NCI-H748 (cell line): ENCODE measurements around the gene IMPG1.

Experiments
- DNase-seq: peaks from one replicate; lab custom pipeline; 2025; ENCODE audit not compliant: unreplicated experiment; lab: John Stamatoyannopoulos, UW

IMPG1 gene

DNA sequence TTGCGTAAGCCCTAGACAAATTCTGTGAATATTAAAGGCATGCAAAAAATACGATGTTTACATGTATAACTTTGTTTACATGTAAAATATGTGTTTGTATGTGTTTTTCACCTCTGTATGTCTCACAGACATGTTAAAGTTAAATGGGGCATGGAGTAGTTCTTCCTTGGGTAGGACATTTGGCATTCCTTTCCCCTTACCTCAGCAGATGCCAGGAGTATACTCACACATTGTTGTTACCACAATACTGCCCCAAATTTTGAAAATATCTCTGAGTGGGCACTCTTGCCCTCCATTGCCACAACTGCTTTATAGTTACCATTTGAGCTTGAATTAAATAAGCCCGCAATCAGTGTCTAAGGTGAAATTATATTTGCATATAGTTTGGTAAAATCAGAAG, 175.9 kb downstream of the IMPG1 start:
- no peak for DNase-seq

DNA sequence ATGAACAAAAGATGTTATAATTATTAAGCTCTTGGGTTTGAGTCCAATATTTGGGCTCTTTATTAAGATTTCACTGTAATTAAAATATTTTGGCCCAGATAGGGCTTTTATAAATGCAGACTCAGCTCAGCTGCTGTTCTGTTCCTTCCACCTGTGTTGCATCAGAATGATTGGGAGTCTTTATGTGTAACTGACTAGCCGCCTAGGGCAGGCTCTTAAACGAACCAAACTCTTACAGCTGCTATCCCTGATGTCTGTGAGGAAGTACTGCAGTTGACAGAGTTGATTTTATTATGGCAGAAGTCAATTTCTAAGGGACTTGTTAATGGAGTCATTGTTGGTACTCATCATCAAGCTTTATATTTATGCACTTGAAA, 178.7 kb downstream of the IMPG1 start:
- no peak for DNase-seq

DNA sequence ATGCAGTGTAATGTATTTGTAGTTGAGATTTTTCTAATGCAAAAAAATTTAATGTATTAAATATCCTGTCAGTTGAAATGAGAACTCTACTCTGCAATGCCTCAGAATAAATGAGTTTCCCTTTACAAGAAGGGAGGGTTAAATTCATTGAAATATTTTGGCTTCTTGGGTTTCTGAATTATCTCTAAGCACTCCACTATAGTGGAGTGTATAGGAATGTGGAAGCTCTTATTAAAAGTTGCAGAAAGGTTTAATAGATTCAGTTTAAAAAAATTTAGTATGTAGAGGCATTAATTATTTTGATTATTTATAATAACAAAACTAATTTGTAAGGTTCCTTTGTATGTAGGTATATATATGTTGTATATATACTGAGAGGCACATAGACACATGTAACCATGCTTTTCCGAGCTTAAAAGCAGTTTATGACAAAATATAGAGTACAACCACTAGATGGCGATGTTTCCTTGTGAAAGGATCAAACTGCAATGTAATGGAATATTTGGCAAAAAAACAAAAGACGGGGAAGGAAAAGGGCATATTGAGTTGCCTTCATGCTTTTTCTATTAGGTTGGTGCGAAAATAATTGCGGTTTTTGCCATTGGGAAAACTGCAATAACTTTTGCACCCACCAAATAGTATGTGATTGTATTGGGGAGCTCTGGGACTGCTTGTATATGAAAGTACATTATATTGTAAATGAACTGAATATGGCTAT, 179.2 kb downstream of the IMPG1 start:
- DNase-seq: peak; percentile 79

DNA sequence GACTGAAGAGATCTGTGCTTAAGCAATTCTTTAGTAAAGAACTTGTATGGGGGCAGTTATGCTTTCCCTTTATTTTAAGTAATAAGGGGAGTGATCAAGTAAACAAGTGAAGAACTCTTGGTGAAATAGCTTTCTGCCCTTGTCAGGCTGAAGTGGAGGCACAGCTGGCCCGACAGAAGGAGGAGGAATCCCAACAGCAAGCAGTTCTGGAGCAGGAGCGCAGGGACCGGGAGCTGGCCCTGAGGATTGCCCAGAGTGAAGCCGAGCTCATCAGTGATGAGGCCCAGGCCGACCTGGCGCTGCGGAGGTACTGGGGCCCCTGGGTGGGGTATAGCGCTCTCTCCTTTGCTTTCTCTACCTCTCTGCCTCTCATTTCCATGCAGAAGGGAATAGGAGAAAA, 180.1 kb downstream of the IMPG1 start:
- no peak for DNase-seq

DNA sequence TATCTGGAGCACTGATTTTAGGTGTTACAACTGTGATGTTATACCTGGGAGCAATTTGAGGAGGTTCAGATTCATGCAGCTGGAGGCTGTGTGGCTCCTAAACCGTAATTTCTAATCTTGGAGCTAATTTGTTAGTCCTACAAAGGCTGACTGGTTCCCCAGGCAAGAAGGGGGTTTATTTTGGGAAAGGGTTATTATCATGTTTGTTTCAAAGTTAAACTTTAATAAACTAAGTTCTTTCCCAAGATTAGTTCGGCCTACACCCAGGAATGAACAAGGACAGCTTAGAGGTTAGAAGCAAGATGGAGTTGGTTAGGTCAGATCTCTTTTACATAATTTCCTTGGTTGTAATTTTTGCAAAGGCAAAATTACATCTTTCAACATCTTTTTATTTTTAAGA, 187.6 kb downstream of the IMPG1 start:
- no peak for DNase-seq

DNA sequence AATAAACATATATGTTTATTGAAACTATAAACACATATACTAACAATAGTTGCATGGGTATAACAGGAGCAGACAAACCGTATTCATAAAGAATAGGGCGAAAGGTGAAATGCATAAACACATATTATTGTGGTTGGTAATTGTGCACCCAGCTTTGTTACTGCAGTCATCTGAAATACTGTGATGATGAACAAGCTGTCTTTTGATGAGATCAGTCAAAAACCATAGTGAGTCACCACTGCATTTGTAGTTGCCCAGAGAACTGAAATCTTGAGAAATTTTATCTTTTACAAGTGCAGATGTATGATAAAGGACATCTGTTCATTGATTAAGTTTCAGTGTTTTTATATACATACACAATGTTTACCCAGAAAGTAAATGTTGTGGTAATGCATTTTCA, 189.7 kb downstream of the IMPG1 start:
- no peak for DNase-seq

DNA sequence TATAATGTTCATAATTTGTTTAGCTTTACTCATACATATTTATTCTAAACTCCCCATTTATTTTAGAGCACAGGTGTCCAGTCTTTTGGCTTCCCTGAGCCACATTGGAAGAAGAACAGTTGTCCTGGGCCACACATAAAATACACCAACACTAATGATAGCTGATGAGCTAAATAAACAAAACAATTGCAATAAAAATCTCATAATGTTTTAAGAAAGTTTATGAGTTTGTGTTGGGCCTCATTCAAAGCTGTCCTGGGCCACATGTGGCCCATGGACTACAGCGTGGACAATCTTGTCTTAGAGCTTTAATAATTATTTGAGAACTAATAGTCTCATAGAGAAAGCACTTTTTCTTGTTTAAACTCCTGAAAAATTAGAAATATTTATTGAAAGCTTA, 192.2 kb downstream of the IMPG1 start:
- DNase-seq: no peak

GRCh38 chr6:75876152-75876551, 196.3 kb downstream of the IMPG1 start:
- no peak for DNase-seq

GRCh38 chr6:75874224-75874623, 198.2 kb downstream of the IMPG1 start:
- DNase-seq: no peak
